Thoracic aorta (tissue), 2 donors: ENCODE measurements around the gene SSBP3. TPM values are rescaled to one million over a fixed set of nuclear protein-coding genes. Genes with fewer than 3 reads are reported as not detected.

ENCODE experiments used
- ATAC-seq: fragments of 150-250 bp; one replicate; pipeline ENCODE4 v1.8.0; 2017; ENCODE audit warnings: low read depth; ENCODE audit not compliant: insufficient number of reproducible peaks, low FRiP score
- DNase-seq: peaks from one replicate; pipeline ENCODE4 v3.0.0-alpha.2; 2020; ENCODE audit warnings: low spot score
- H3K27ac ChIP-seq, 2 donors: fragments of 200-600 bp; sonication (generic); 1 replicate in 1 of 2; 2 replicates in 1 of 2; pipeline ENCODE4 v1.5.1; 2016; ENCODE audit warnings: mild to moderate bottlenecking in 2 of 2, moderate library complexity in 2 of 2
- H3K27me3 ChIP-seq: fragments of 200-600 bp; sonication (generic); replicated peaks from 2 replicates; pipeline ENCODE4 v1.6.0; 2016; ENCODE audit warnings: mild to moderate bottlenecking; ENCODE audit not compliant: insufficient read depth
- H3K36me3 ChIP-seq: fragments of 200-600 bp; sonication (generic); one replicate; pipeline ENCODE4 v1.5.1; 2016
- H3K4me1 ChIP-seq, 2 donors: fragments of 200-600 bp; sonication (generic); 1 replicate in 1 of 2; 2 replicates in 1 of 2; pipeline versions ENCODE4 v1.5.1 to v1.6.0; 2016; ENCODE audit warnings: low read depth in 2 of 2, mild to moderate bottlenecking in 1 of 2; ENCODE audit not compliant: control insufficient read depth in 1 of 2
- H3K4me3 ChIP-seq: fragments of 200-600 bp; sonication (generic); 2 replicates; pipeline ENCODE4 v1.5.1; 2016; ENCODE audit warnings: mild to moderate bottlenecking
- H3K9me3 ChIP-seq: fragments of 200-600 bp; sonication (generic); 2 replicates; pipeline ENCODE4 v1.5.1; 2016
- CTCF ChIP-seq: fragments of 200-600 bp; sonication (generic); IDR thresholded peaks from one replicate; pipeline ENCODE4 v1.5.1; 2019; ENCODE audit warnings: antibody characterized with exemption
- total RNA-seq, 2 donors: library from RNA; depleted of rRNA; stranded (reverse); fragments of >200 nt; gene quantifications; one replicate each; pipeline versions ENCODE4 v1.1.0 to v1.2.3, GENCODE V29; 2016

Gene SSBP3
- total RNA-seq, 2 donors from 2014 or later = 33.4 to 87.1 TPM

DNA sequence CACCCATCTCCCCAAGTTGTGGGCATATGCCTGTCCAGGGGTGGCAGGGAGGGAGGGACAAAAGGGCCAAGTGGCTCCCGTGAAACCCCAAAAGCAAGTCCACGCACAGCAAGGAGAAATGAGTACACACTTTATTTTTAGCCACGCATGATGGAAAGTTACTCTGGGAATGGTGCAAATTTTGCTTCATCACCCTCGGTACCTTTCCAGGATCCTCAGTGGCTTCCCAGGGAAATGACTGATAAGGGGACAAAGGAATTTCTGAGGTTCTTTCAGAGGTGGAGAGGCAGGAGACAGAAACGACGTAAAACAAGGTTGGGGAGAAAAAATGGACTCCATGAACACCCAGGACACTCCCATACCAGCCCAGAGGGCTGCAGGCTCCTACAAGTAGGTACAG is 65.8 kb downstream of the SSBP3 start:
- Histone ChIP-seq H3K9me3 (no peaks in the 10 kb centered on the region), H3K27ac (peak overlapping the region; percentile 67 to 70), H3K36me3 (no peaks in the 10 kb centered on the region), H3K4me1 (peaks cover 11 to 36% of the 10 kb centered on the region in 2 donors), H3K27me3 (no peaks in the 10 kb centered on the region), H3K4me3 (peak overlapping the region; percentile 26)
- no peak for TF ChIP-seq CTCF
- DNase-seq = no peak
- ATAC-seq = no peak

GRCh38 chr1:54339126-54339525 is 67.1 kb downstream of the SSBP3 start:
- Histone ChIP-seq H3K27ac (peak overlapping the region in 1 of 2 donors; percentile 70), H3K4me3 (no peak overlapping the region), H3K27me3 (no peaks in the 10 kb centered on the region), H3K36me3 (no peaks in the 10 kb centered on the region), H3K4me1 (peaks cover 22 to 49% of the 10 kb centered on the region in 2 donors), H3K9me3 (no peaks in the 10 kb centered on the region)
- TF ChIP-seq CTCF = no peak
- ATAC-seq (no peak), DNase-seq (no peak)

DNA sequence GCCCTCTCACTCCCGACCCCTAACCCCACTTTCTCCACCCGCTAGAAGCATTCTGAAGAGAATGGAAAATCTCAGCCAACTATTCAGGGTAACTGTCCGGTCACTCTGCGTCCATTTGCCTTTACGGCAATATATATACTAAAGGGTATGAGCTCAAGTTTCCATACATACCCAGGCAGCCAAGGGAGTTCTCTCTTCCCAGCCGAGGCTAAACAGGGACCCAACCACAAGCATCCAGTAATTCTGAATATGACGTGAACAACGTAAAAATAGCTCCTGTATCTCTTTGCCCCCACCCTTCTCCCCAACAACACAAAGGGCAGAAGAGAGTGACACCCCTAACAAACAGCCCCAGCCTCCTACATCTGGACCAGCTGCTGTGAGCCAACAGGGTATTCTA is 67.7 kb downstream of the SSBP3 start:
- Histone ChIP-seq H3K27me3 (no peaks in the 10 kb centered on the region), H3K4me1 (peaks cover 22 to 49% of the 10 kb centered on the region in 2 donors), H3K36me3 (no peaks in the 10 kb centered on the region), H3K27ac (no peak overlapping the region), H3K9me3 (no peaks in the 10 kb centered on the region), H3K4me3 (no peak overlapping the region)
- DNase-seq = no peak
- no peak for ATAC-seq
- no peak for TF ChIP-seq CTCF

DNA sequence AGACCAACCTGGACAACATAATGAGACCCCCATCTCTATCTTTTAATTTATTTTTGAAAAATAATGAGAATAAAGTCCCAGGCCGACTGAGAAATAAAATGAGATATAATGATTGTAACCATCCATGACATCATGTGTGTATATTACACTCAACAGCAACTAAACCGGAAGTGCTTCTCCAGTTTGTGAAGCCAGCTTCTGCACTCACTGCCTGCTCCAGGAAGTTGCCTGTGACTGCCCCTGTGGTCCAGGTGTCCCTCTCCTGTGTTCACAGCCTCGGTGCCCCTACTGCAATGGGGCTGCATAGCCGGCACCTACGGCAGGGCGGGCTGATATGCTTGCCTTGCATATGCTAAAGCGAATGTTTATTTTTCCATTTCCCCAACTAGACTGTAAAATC is 68.3 kb downstream of the SSBP3 start:
- no peaks in the 10 kb centered on the region for H3K9me3 ChIP-seq
- no peak for TF ChIP-seq CTCF
- H3K4me1 ChIP-seq = peaks cover 22 to 52% of the 10 kb centered on the region in 2 donors
- no peaks in the 10 kb centered on the region for H3K36me3 ChIP-seq
- no peak overlapping the region for H3K4me3 ChIP-seq
- H3K27ac ChIP-seq = no peak overlapping the region
- H3K27me3 ChIP-seq = no peaks in the 10 kb centered on the region
- ATAC-seq (no peak), DNase-seq (no peak)

GRCh38 chr1:54337034-54337433 is 69.2 kb downstream of the SSBP3 start:
- TF ChIP-seq CTCF = no peak
- Histone ChIP-seq H3K27ac (no peak overlapping the region), H3K4me3 (no peak overlapping the region), H3K36me3 (no peaks in the 10 kb centered on the region), H3K9me3 (no peaks in the 10 kb centered on the region), H3K4me1 (peaks cover 22 to 61% of the 10 kb centered on the region in 2 donors), H3K27me3 (no peaks in the 10 kb centered on the region)
- no peak for DNase-seq
- ATAC-seq = no peak
